B cell (primary cell): ENCODE measurements around the gene EXOC6B.

ENCODE experiments used
- CTCF ChIP-seq: fragments of 200-600 bp; IDR thresholded peaks from one replicate; pipeline ENCODE4 v1.8.0; 2022; ENCODE audit warnings: antibody characterized with exemption, mild to moderate bottlenecking
- EZH2 ChIP-seq: IDR thresholded peaks from 2 replicates; pipeline ENCODE4 v1.6.1; 2012; ENCODE audit warnings: borderline replicate concordance, low read depth, mild to moderate bottlenecking, moderate library complexity, low read length; ENCODE audit not compliant: insufficient read depth, poor library complexity, severe bottlenecking

- TF ChIP-seq CTCF (no peak), EZH2 (no peak)
Measured at GRCh38 chr2:72778410-72778809, 47.4 kb downstream of the EXOC6B start.
